ACC112 (cell line): ENCODE data around the gene SIRT6.
"Not testable (repeated sequence)": the region's sequence is repeated elsewhere in the genome, so short reads cannot be mapped to it uniquely, and the experiment has no call there.

Source experiments
- H2AFZ ChIP-seq: fragments of 200-600 bp; sonication (generic); one replicate; pipeline ENCODE4 v1.6.0; 2017; ENCODE audit warnings: antibody characterized with exemption, low read length; ENCODE audit not compliant: unreplicated experiment
- H3K27ac ChIP-seq: fragments of 200-600 bp; sonication (generic); 2 replicates; pipeline ENCODE4 v1.5.1; 2014; ENCODE audit warnings: low read depth, mild to moderate bottlenecking, antibody characterized with exemption, low read length, moderate library complexity
- H3K27me3 ChIP-seq: fragments of 200-600 bp; sonication (generic); 2 replicates; pipeline ENCODE4 v1.6.1; 2014; ENCODE audit warnings: mild to moderate bottlenecking, antibody characterized with exemption, low read length, moderate library complexity, mixed read lengths; ENCODE audit not compliant: insufficient read depth
- H3K36me3 ChIP-seq: fragments of 200-600 bp; sonication (generic); 2 replicates; pipeline ENCODE4 v1.6.1; 2016; ENCODE audit warnings: mild to moderate bottlenecking, antibody characterized with exemption, low read length, moderate library complexity, mixed read lengths; ENCODE audit not compliant: insufficient read depth
- H3K4me1 ChIP-seq: fragments of 200-600 bp; sonication (generic); one replicate; pipeline ENCODE4 v1.6.1; 2016; ENCODE audit warnings: low read length, mixed read lengths; ENCODE audit not compliant: insufficient read depth, unreplicated experiment, control insufficient read depth
- H3K4me3 ChIP-seq: fragments of 200-600 bp; sonication (generic); 2 replicates; pipeline ENCODE4 v1.5.1; 2014; ENCODE audit warnings: mild to moderate bottlenecking, low read depth, low read length
- H3K79me2 ChIP-seq: fragments of 200-600 bp; sonication (generic); one replicate; pipeline ENCODE4 v1.6.0; 2016; ENCODE audit warnings: low read length; ENCODE audit not compliant: control insufficient read depth, unreplicated experiment, insufficient read depth

SIRT6 gene

GRCh38 chr19:4199699-4200293 lies 17.4 kb upstream of the SIRT6 start:
- H3K4me1 ChIP-seq, result no peaks in the 10 kb centered on the region
- H2AFZ ChIP-seq, result no peak overlapping the region
- no peak overlapping the region for H3K4me3 ChIP-seq
- H3K27me3 ChIP-seq, result peaks cover 29% of the 10 kb centered on the region
- no peaks in the 10 kb centered on the region for H3K79me2 ChIP-seq
- no peaks in the 10 kb centered on the region for H3K36me3 ChIP-seq
- no peak overlapping the region for H3K27ac ChIP-seq

GRCh38 chr19:4198467-4199126 lies 16.2 kb upstream of the SIRT6 start:
- Histone ChIP-seq H3K4me1 (no peaks in the 10 kb centered on the region), H3K27ac (no peak overlapping the region), H3K4me3 (no peak overlapping the region), H3K27me3 (peaks cover 29% of the 10 kb centered on the region), H3K79me2 (no peaks in the 10 kb centered on the region), H2AFZ (no peak overlapping the region), H3K36me3 (no peaks in the 10 kb centered on the region)

GRCh38 chr19:4197625-4198466 lies 15.5 kb upstream of the SIRT6 start:
- no peaks in the 10 kb centered on the region for H3K4me1 ChIP-seq
- peaks cover 29% of the 10 kb centered on the region for H3K27me3 ChIP-seq
- no peak overlapping the region for H3K4me3 ChIP-seq

GRCh38 chr19:4197228-4197624 lies 14.9 kb upstream of the SIRT6 start:
- no peaks in the 10 kb centered on the region for H3K4me1 ChIP-seq
- no peaks in the 10 kb centered on the region for H3K79me2 ChIP-seq
- H2AFZ ChIP-seq, result no peak overlapping the region
- H3K27ac ChIP-seq, result no peak overlapping the region
- no peaks in the 10 kb centered on the region for H3K36me3 ChIP-seq
- H3K4me3 ChIP-seq, result no peak overlapping the region
- H3K27me3 ChIP-seq, result peaks cover 29% of the 10 kb centered on the region

More at GRCh38 chr19:4197625-4198466, 15.5 kb upstream of the SIRT6 start:
- no peak overlapping the region for H2AFZ ChIP-seq
- no peaks in the 10 kb centered on the region for H3K36me3 ChIP-seq
- no peaks in the 10 kb centered on the region for H3K79me2 ChIP-seq
- H3K27ac ChIP-seq, result no peak overlapping the region

GRCh38 chr19:4196587-4197148 lies 14.3 kb upstream of the SIRT6 start:
- H3K27me3 ChIP-seq, result peaks cover 29% of the 10 kb centered on the region

GRCh38 chr19:4196009-4196408 lies 13.6 kb upstream of the SIRT6 start:
- Histone ChIP-seq H2AFZ (no peak overlapping the region), H3K36me3 (no peaks in the 10 kb centered on the region), H3K27ac (no peak overlapping the region), H3K79me2 (no peaks in the 10 kb centered on the region), H3K4me1 (no peaks in the 10 kb centered on the region), H3K4me3 (no peak overlapping the region), H3K27me3 (peaks cover 26% of the 10 kb centered on the region)

More at GRCh38 chr19:4196587-4197148, 14.3 kb upstream of the SIRT6 start:
- Histone ChIP-seq H3K27ac (no peak overlapping the region), H3K36me3 (no peaks in the 10 kb centered on the region), H3K79me2 (no peaks in the 10 kb centered on the region), H3K4me1 (no peaks in the 10 kb centered on the region), H2AFZ (no peak overlapping the region), H3K4me3 (no peak overlapping the region)

- H3K36me3 ChIP-seq, result no peaks in the 10 kb centered on the region
- no peaks in the 10 kb centered on the region for H3K79me2 ChIP-seq
- H3K4me3 ChIP-seq, result no peak overlapping the region
- H3K27me3 ChIP-seq, result peaks cover 20% of the 10 kb centered on the region
- H3K4me1 ChIP-seq, result no peaks in the 10 kb centered on the region
- H2AFZ ChIP-seq, result no peak overlapping the region
- H3K27ac ChIP-seq, result no peak overlapping the region
These were observed 12.0 kb upstream of the SIRT6 start for GRCh38 chr19:4194353-4194752.

GRCh38 chr19:4192537-4192936 lies 10.2 kb upstream of the SIRT6 start:
- not testable (repeated sequence) for H3K79me2 ChIP-seq, H3K27me3 ChIP-seq, H2AFZ ChIP-seq, H3K4me1 ChIP-seq, H3K4me3 ChIP-seq, H3K36me3 ChIP-seq, H3K27ac ChIP-seq

- no peaks in the 10 kb centered on the region for H3K4me1 ChIP-seq
- H3K27ac ChIP-seq, result no peak overlapping the region
- H3K79me2 ChIP-seq, result no peaks in the 10 kb centered on the region
- H3K36me3 ChIP-seq, result no peaks in the 10 kb centered on the region
- H2AFZ ChIP-seq, result no peak overlapping the region
- no peak overlapping the region for H3K4me3 ChIP-seq
- no peaks in the 10 kb centered on the region for H3K27me3 ChIP-seq
These were observed 7.3 kb upstream of the SIRT6 start for GRCh38 chr19:4189641-4190040.

GRCh38 chr19:4187313-4188122 lies 5.2 kb upstream of the SIRT6 start:
- no peak overlapping the region for H3K27ac ChIP-seq
- H3K36me3 ChIP-seq, result no peaks in the 10 kb centered on the region
- H3K4me1 ChIP-seq, result peaks cover 4% of the 10 kb centered on the region
- H3K79me2 ChIP-seq, result no peaks in the 10 kb centered on the region
- H3K27me3 ChIP-seq, result no peaks in the 10 kb centered on the region
- H2AFZ ChIP-seq, result no peak overlapping the region
- no peak overlapping the region for H3K4me3 ChIP-seq
